ENCODE results near the gene DLG5.

DLG5 gene

DNA sequence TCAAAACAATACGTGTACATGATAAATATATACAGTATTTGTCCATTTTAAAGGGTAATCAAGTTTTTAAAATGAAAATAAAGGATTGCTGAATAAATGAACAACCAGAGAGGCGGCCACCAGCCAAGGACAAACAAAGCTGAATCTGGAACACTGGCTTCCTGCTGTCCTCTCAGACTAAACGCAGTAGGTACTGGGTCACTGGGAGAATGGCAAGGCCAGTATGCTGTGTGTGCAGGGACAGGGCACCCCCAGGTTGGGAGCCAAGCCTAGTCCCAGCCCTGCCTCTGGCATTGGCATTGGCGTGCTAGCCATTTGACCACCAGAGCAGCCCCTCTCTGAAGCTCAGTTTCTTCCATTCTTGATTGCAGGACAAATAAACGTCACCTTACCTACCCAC is 33.8 kb downstream of the DLG5 start:
- no peak for DNase-seq (ENCODE audit: low read depth in 2 of 2)

DNA sequence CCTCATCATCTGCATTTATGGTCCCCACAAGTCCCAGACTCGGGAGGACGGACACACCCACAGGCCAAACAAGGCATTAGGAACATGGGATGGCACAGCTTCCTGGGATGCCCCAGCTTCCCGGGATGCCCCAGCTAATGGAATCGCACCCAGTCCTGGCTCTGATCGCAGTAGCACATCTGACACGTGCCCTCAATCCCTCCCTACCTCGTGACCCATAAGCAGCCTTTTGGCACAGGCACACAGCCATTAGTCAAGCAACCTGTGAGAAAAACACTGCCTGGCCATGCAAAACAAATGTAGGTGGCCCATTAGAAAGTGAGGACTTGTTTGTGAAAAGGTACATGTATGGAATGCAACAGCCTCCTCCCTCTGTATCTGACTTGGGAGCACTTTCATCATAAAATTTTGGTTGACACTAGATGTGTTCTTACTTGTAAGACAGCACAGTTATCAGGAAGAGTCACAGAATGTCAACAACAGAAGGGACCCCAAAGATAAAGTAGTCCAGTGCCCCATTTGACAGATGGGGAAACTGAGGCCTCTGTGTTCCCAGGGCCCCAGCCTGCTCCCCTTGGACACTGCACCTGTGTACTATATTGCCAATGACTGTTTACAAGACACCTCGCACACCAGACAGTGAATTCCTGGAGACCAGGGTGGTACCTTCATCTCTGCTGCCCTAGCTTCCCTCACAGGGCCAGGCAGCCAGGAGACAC is 34.4 kb downstream of the DLG5 start:
- no peak for DNase-seq (ENCODE audit: low read depth in 2 of 2)

GRCh38 chr10:77890097-77890496 is 36.5 kb downstream of the DLG5 start:
- DNase-seq (ENCODE audit: low read depth in 2 of 2), result no peak

DNA sequence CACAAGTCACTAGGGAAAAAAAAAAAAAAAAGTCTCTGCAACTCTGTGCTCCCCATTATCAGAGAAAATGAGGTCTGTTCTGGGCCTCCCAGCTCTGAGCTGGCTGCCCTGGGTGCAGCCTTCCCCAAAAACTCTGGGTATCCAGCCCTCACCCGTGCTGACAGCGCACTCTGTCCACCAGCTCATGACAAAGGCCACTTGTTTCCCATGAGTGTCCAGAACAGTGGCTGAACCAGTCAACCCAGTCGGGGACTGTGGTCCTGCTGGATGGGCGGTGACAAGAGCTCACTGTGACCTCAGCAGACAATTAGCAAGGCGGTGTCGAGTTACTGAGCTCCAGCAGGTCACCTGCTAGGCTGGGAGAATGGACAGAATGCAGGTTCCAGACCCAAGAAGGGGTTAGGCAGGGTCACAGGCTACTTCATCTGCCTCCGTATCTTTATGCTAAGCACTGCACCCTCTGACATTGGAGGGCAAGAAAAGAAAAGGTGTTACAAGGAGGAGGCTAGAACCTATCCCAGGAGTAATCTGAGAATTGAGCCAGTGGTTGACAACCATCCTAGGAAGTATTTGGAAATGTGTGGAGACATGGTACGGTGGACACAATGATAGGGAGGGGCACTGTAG is 37.2 kb downstream of the DLG5 start:
- DNase-seq (ENCODE audit: low read depth in 2 of 2), result no peak

- no peak for DNase-seq (ENCODE audit: low read depth in 2 of 2)
Observed at GRCh38 chr10:77888356-77888703, 38.2 kb downstream of the DLG5 start.

- no peak for DNase-seq (ENCODE audit: low read depth in 2 of 2)
Observed at GRCh38 chr10:77887631-77888355, 38.8 kb downstream of the DLG5 start.

DNA sequence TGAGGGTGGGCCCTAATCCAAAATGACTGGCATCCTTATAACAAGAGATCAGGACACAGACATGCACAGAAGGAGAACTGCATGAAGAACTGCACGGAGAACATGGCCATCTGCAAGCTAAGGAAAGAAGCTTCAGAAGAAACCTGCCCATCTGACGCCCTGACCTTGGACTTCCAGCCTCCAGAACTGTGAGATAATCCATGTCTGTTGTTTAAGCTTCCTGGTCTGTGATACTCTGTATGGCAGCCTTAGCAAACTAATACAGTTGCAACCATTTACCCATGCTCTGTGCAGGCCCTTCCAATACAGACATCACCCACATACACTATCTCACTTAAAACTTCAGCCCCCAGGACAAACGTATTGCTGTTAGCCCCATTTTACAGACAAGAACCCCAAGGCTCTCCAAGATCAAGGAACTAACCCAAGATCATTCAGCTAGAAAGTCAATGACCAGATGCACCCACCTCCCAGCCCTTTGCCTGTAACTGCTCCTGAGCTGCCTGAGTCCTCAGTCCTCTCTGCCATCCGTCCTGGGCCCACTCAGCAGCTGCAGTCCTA is 39.7 kb downstream of the DLG5 start:
- DNase-seq (ENCODE audit: low read depth in 2 of 2), result no peak

DNA sequence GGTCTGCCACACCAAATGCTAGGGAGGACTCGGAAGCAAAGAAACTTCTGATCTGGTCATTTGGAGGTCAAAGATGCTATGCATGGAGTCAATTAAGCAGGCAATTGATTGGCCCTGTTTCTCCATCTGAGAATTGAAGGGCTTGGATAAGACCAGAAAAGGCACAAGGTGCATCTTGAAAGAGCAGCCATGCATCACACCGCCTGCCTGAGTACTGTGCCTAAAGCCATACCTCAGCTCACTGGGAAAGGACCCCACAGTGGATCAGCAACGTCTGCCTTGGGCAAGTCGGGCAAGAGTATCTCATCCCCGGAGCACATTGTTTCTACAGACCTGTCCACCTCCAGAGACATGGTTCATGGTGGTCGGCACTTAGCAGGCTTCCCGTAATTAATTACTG is 42.4 kb downstream of the DLG5 start:
- DNase-seq (ENCODE audit: low read depth in 2 of 2), result no peak

DNA sequence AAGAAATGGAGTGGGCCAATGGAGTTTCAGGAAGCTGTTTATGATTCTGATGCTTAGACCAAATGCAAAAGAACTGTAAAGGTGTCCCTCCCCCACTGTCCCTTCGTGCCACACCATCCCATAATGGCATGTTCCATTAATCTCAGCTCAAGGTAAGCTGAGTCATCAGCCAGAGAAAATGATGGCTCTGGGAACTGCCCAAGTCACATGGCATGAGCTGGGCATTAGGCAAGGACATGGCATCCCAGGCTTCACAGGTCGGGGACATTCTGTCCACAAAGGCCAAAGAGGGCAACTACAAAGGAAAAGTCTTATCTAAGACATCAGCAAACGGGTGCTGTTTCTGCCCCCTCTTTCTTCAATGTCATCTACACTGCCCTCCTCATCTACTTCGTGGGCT is 44.9 kb downstream of the DLG5 start:
- DNase-seq (ENCODE audit: low read depth in 2 of 2), result no peak

DNA sequence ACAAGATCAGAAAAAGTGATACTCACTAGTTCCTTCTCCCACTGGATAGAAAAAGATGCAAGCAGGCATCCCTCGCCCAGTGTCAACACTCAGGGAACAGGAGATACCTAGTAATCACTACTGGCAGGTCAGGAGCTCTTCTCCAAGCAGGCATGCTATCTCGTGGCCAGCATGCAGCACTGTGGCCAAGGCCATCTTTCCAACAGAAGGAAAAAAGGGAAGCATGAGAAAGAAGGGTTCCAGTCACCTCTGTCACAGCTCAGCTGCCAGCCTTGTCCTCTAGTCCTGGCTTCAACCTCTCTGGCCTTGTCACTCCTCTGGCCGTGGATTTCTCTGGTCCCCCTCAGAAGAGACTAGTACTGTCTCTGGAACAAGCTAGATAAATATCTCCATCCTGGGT is 45.3 kb downstream of the DLG5 start:
- DNase-seq (ENCODE audit: low read depth in 2 of 2), result no peak

DNA sequence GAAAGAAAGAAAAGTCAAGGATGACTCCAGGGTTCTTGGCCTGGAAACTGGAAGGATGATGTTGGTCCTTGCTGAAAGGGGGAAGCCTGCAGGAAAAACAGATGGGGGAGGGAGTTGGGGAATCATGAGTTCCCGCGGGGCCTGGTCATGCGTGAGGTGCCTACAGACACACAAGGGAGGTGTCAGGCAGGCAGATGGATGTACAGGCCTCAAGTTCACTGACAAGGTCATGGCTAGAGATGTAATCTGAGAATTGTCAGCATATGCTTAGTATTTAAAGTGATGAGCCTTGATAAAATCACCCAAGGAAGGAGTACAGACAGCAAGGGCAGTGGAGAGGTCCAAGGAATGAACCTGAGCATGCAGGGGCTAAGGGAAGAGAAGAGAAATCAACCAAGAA is 46.8 kb downstream of the DLG5 start:
- DNase-seq (ENCODE audit: low read depth in 2 of 2), result no peak

- DNase-seq (ENCODE audit: low read depth in 2 of 2), result no peak
Observed at GRCh38 chr10:77879065-77879464, 47.5 kb downstream of the DLG5 start.

DNA sequence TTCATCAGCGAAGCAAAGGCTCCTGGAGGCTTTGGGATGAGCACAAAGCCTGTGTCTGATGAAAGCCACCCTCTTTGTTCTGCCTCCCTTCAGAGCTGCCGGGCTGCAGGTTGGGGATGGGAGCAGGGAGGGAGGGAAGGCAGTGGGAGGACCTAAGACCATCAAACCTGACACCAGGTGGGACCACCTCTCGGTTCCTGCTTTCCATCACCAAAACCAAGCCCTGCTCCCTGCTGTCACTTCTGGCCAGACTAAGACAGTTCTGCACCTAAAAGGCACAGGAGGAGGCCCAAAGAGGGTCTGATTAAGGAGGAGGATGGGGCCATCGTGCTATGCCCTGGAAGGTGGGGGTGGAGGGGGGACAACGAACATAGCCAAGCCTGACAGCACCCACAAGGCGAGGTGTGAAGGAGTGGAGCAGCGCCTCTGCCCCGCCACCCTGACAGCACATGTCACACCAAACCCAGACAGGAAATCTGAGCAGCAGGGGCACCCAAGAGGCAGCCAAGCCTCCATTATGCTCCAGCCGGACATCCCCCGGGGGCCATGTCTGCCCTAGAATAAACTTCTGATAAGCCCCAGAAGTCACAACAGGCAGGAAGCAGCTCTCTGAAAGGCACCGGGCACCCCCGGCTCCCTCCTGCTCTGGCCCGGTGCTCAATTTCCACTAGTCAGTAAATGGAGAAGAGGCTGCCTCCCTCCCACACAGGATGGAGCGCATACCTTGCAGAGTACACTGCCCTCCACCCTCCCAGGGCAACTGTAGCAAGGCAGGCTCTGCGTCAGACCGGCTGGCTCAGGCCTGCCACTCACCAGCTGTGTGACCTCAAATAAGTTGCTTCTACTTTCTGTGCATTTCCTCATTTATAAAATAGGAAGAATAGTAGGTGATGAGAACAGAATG is 48.9 kb downstream of the DLG5 start:
- DNase-seq (ENCODE audit: low read depth in 2 of 2), result no peak

DNA sequence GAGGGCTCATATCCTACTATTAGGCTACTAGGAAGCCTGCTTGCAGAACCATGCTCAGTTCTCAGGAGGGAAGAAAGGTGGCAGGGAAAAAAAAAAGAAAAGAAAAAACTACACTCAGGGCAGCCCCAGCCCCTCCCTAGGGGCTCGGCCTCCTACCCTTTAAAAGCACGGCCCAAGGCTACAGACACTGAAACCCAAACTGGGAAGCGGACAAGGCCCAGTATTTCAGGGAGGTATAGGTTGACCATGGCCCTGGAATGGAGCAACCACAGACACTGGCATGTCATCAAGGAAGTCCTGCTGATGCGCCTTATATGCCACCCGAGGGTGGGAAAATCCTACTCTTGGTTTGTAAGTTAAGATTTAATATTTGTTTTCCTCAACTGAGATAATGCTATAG is 50.8 kb downstream of the DLG5 start:
- no peak for DNase-seq (ENCODE audit: low read depth in 2 of 2)

DNA sequence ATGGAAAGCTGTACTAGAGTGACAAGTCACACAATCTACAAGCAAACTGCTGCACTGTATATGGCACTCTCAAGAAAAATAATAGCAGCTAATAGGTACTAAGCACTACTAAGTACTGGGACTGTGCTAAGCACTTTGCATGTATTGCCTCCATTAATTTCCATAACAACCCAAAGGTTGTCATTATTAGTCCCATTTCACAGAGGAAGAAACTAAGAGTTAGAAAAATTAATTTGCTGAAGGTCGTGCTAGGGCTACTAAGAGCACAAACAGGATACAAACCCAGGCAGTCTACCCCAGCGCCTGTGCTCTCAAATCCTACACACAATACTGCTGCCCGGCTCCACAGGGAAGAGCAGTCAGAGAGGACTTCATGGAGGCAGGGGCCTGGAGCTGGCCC is 51.7 kb downstream of the DLG5 start:
- no peak for DNase-seq (ENCODE audit: low read depth in 2 of 2)

DNA sequence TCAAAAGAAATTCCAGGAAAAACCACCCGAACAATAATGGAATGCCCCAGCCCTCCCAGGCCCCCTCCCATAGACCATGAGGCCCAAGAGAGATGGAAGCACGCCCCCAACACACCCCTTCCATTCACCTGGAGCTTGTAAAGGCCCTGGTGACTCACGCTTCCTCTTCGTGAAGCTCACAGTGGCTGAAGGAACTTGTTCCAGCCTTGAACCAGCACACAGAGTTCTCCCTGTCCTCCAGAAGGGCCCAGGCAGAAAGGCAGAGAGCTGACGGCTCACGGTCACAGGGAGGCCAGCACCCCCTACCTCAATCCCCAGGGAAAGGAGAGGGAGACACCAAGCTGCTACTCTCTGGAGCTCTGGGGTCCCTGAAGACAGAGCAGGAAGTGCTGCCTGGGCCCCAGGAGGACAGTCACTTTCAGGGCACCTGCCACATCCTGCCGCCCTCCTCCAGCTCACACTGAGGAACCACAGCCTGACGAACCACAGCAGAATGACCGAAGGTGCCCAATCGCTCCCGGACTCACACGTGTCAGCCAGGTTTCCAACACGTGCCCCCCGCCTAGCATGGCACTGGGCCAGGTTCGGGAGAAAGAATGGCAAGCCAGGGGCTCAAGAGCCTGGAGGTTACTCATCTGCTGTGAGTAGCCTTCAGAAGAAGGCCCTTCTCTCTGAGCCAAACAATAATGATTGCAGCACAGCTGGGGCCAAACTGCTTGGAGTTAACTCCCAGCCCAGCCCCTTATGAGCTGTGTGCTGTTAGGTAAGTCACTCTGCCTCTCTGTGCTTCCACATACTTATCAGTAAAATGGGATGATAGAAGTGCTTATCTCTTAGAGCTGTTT is 52.8 kb downstream of the DLG5 start:
- no peak for DNase-seq (ENCODE audit: low read depth in 2 of 2)

GRCh38 chr10:77872947-77873535 is 53.5 kb downstream of the DLG5 start:
- DNase-seq (ENCODE audit: low read depth in 2 of 2), result no peak

DNA sequence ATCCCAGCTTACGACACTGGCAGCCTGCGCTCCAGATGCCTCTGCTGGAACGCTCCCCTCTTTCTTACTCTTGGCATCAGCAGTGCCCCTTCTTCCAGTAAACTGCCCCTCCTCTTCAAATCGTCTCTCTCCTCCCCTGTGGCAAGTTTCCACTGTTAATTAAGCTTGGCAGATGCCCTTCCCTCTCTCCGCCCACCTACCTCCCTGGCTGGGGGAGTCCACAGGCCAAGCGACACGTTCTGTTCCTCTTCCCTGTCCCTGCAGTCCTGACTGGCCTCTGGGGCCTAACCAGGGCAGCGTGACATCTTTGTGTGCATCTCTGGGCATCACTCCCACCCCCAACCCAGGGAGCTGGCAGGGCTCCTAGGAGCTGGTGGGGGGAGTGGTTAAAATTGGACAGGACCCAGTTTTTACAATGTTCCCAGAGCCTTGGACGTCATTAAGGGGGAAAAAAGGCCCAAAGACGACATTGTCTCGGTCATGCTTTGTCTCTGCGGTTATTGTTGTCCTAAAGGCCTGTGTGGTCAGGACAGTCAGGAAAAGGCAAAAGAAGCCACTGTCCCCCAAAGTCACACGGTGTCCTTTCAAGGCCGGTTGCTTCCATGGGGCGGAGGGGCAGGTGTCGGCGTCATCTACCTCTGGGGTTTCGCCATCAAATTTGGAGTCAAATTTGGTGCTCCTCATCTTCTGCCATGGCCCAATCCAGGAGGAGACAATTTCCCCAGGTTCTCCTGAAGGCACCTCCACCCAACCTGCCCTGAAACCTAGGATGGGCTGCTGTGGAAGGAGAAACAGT is 54.2 kb downstream of the DLG5 start:
- DNase-seq (ENCODE audit: low read depth in 2 of 2), result no peak

GRCh38 chr10:77869626-77870420 is 56.7 kb downstream of the DLG5 start:
- no peak for DNase-seq (ENCODE audit: low read depth in 2 of 2)
